Activated CD4-positive, CD25-positive, alpha-beta regulatory T cell treated with anti-CD3 and anti-CD28 coated beads, Interleukin-2, amount 50 U/mL, for 72 hours (primary cell): Measurements from ENCODE around the gene OR7A5.
"Not testable (repeated sequence)": the region's sequence is repeated elsewhere in the genome, so short reads cannot be mapped to it uniquely, and the experiment has no call there.

Experiments used
- DNase-seq: peaks from one replicate; pipeline ENCODE4 v3.0.0; 2021

Gene OR7A5

DNA sequence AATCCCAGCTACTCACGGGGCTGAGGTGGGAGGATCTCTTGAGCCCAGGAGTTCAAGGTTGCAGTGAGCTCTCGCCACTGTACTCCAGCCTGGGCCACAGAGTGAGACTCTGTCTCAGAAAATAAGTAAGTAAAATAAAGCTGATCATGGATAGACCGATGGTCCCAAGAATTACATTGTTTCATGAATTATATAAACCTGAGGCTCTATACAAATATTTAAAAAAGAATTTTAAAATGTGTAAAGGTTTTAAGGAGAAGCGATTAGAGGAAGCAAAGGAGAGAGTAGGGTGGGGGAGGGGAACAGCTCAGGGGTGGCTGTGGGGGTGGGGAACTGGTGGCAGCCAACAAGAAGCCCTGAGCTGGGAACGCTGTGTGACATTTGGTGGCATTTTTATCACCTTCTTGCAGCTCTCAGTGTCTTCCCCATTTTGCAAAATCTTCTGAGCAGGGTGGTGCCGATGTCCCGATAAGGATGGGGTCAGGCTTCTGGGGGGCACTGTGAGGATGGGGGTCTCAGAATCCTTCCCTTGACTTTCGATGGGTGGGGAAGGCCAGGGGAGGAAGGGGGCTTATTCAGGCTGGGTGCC, 51.5 kb downstream of the OR7A5 start:
- DNase-seq, result not testable (repeated sequence)

DNA sequence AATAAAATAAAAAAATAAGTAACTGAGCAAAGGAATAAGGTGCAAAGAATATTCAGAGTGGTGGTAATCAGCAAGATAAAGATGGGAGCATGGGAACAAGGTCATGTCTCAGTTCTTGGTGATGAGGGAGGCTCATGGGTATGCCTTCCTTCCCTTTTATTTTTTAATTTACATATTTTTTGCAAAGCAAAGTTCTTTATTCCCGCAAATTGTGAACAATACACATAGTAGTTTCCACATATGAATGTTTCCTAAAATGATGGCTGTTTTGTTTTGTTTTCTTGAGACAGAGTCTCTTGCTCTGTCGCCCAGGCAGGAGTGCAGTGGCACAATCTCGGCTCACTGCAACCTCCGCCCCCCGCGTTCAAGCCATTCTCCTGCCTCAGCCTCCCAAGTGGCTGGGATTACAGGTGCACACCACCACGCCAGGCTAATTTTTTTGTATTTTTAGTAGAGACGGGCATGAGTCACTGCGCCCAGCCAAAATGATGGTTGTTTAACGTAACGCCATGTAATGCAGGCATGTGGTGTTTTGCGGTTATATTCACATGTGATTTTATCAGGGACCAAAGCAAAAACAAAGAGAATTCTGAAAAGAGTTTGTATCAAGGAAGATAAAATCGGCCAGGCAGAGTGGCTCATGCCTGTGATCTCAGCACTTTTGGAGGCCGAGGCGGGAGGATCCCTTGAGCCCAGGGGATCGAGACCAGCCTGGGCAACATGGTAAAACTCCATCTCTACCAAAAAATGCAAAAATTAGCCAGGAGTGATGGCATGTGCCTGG, 52.2 kb downstream of the OR7A5 start:
- no peak for DNase-seq

DNA sequence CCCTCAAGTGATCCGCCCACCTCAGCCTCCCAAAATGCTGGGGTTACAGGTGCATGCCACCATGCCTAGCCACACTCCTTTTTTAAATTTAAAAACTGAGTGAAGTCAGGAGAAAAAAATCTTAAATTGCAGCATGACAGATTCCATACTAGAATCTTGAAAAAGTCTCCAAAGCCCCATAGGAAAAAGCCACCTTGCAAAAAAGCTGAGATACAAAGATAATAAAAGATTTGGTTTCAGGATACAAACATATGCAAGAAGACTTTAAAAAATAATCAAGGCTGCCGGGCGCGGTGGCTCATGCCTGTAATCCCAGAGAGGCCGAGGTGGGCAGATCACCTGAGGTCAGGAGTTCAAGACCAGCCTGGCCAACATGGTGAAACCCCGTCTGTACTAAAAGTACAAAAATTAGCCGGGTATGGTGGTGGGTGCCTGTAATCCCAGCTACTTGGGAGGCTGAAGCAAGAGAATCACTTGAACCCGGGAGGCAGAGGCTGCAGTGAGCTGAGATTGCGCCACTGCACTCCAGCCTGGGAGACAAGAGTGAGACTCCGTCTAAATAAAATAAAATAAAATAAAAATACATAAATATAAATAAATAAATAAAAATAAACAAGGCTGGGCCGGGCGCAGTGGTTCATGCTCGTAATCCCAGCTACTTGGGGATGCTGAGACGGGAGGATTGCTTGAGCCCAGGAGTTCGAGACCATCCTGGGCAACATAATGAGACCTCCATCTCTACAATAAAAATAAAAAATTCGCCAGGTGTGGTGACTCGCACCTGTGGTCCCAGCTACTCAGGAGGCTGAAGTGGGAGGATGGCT, 53.1 kb downstream of the OR7A5 start:
- DNase-seq, result not testable (repeated sequence)

DNA sequence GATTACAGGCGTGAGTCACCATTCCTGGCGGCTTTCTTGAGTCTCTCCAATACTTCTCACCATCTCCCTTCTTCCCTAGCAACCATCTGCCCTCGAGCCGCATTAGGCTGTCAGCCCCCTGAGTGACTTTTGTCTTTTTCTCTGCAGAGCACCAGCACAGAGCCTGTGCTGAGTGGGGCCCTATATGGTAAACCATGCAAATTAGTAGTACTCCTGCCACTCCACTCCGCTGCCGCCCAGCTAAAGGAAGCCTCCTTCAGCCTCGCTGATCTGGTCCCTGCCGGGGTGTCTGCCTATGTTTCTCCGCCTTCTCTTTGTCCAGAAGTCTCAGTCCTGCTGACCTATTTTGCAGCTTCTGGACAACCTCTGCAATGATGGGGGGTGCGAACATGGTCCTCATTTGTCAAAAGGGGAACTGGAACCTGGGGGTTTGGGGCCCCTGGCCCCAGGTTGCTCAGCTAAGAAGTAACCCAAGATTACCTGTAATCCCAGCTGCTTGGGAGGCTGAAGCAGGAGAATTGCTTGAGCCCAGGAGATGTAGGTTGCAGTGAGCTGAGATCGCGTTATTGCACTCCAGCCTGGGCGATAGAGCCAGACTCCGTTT, 54.3 kb downstream of the OR7A5 start:
- not testable (repeated sequence) for DNase-seq

DNA sequence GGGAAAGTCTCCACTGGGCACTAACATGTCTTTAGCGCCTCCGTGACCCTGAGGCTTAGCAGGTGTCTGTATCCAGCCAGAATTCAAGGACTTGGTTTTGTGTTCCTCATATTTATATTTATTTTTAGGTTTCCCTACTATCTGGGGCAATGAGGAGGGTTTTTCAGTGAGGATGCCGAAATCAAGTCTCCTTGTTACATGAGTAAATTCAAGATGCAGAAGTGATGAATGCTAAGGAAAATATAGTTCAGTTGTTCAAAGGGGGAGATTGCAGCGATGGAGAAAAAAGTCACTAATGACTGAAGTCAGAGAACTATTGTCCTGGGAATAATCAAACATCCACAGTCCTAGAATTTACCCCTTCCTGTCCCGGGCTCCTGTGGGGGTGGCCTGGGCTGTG, 55.8 kb downstream of the OR7A5 start:
- DNase-seq, result no peak

DNA sequence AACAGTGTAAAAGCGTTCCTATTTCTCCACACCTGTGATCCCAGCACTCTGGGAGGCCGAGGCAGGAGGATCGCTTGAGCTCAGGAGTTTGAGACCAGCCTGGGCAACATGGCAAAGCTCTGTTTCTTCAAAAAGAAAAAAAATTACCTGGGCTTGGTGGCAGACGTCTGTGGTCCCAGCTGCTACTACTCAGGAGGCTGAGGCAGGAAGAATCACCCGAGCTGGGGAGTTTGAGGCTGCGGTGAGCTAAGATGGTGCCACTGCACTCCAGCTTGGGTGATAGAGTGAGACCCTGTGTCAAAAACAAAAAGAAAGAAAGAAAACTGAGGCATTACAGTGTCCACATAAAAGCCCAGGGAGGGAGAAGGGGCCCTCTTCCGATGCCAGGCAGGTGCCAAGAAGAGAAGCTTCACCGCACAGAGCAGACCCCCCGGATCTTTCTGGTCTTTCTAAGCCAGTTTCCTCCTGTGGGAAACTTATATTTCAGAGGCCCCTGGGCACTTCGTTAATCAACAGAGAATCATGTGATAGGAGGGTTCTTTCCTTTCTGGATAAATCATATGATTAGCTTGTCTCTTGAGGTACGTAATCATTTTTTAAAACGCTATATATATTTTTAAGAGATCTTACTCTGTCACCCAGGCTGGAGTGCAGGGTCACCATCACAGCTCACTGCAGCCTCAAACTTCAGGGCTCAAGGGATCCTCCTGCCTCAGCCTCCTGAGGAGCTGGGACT, 56.7 kb downstream of the OR7A5 start, which contains the start of gene ADGRE2:
ADGRE2 (minus strand) TSS at position 451 of the 736 bp plus-strand sequence. CDS start 1,804 bp downstream, outside the sequence.
- not testable (repeated sequence) for DNase-seq

DNA sequence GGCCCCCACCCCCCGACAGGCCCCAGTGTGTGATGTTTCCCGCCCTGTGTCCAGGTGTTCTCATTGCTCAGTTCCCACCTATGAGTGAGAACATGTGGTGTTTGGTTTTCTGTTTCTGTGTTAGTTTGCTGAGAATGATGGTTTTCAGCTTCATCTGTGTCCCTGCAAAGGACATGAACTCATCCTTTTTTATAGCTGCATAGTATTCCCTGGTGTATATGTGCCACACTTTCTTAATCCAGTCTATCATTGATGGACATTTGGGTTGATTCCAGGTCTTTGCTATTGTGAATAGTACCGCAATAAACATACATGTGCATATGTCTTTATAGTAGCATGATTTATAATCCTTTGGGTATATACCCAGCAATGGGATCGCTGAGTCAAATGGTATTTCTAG, 57.3 kb downstream of the OR7A5 start:
- not testable (repeated sequence) for DNase-seq
